ENCODE results near the gene PCDHGB6. TPM values are rescaled to one million over a fixed set of nuclear protein-coding genes. Genes with fewer than 3 reads are reported as not detected.
"Not testable (repeated sequence)": the region's sequence is repeated elsewhere in the genome, so short reads cannot be mapped to it uniquely, and the experiment has no call there.

PCDHGB6 gene
- total RNA-seq, 1 experiment from 2014 or later: 1.3 TPM

- in situ Hi-C loops (cut with HindIII; ENCODE audit: low pct_unique_long_range_greater_than_20kb, low sequenced_read_pairs): no loop called here
- no peak for DNase-seq (ENCODE audit: low read depth)
Measured at GRCh38 chr5:141384471-141385267, 23.2 kb upstream of the PCDHGB6 start.

GRCh38 chr5:141387557-141388311, 20.1 kb upstream of the PCDHGB6 start, which contains the start of gene PCDHGB4:
Gene PCDHGB4 (plus strand): TSS chr5:141387698. CDS start chr5:141387885, 187 bp downstream.
- in situ Hi-C loops (cut with HindIII; ENCODE audit: low pct_unique_long_range_greater_than_20kb, low sequenced_read_pairs); DNase-seq (ENCODE audit: low read depth): not testable (repeated sequence)

- no peak for DNase-seq (ENCODE audit: low read depth)
- in situ Hi-C loops (cut with HindIII; ENCODE audit: low pct_unique_long_range_greater_than_20kb, low sequenced_read_pairs): no loop called here
Measured at GRCh38 chr5:141388661-141389060, 19.2 kb upstream of the PCDHGB6 start.

- in situ Hi-C loops (cut with HindIII; ENCODE audit: low pct_unique_long_range_greater_than_20kb, low sequenced_read_pairs): no loop called here
- DNase-seq (ENCODE audit: low read depth): no peak
Measured at GRCh38 chr5:141389153-141390042, 18.4 kb upstream of the PCDHGB6 start.

- DNase-seq (ENCODE audit: low read depth): peak; percentile 4
- in situ Hi-C loops (cut with HindIII; ENCODE audit: low pct_unique_long_range_greater_than_20kb, low sequenced_read_pairs): no loop called here
Measured at GRCh38 chr5:141392429-141393198, 15.2 kb upstream of the PCDHGB6 start, which contains the start of gene PCDHGA8. Gene PCDHGA8 (plus strand): TSS chr5:141392633. CDS start chr5:141392814, 181 bp downstream.

- DNase-seq (ENCODE audit: low read depth): no peak
- in situ Hi-C loops (cut with HindIII; ENCODE audit: low pct_unique_long_range_greater_than_20kb, low sequenced_read_pairs): no loop called here
Measured at GRCh38 chr5:141393267-141393666, 14.6 kb upstream of the PCDHGB6 start.

- DNase-seq (ENCODE audit: low read depth); in situ Hi-C loops (cut with HindIII; ENCODE audit: low pct_unique_long_range_greater_than_20kb, low sequenced_read_pairs): not testable (repeated sequence)
Measured at GRCh38 chr5:141394401-141395187, 13.2 kb upstream of the PCDHGB6 start.

- in situ Hi-C loops (cut with HindIII; ENCODE audit: low pct_unique_long_range_greater_than_20kb, low sequenced_read_pairs); DNase-seq (ENCODE audit: low read depth): not testable (repeated sequence)
Measured at GRCh38 chr5:141397756-141398551, 9.9 kb upstream of the PCDHGB6 start, which contains the start of gene PCDHGB5. Gene PCDHGB5 (plus strand): TSS chr5:141397947. CDS start chr5:141398128, 181 bp downstream.

- no peak for DNase-seq (ENCODE audit: low read depth)
- in situ Hi-C loops (cut with HindIII; ENCODE audit: low pct_unique_long_range_greater_than_20kb, low sequenced_read_pairs): no loop called here
Measured at GRCh38 chr5:141398608-141399007, 9.2 kb upstream of the PCDHGB6 start.

- in situ Hi-C loops (cut with HindIII; ENCODE audit: low pct_unique_long_range_greater_than_20kb, low sequenced_read_pairs): no loop called here
- no peak for DNase-seq (ENCODE audit: low read depth)
Measured at GRCh38 chr5:141399555-141400258, 8.1 kb upstream of the PCDHGB6 start.

- no peak for DNase-seq (ENCODE audit: low read depth)
- in situ Hi-C loops (cut with HindIII; ENCODE audit: low pct_unique_long_range_greater_than_20kb, low sequenced_read_pairs): no loop called here
Measured at GRCh38 chr5:141402553-141403243, 5.1 kb upstream of the PCDHGB6 start, which contains the start of gene PCDHGA9. Gene PCDHGA9 (plus strand): TSS chr5:141402778. CDS start chr5:141402953, 175 bp downstream.

GRCh38 chr5:141403387-141403786, 4.4 kb upstream of the PCDHGB6 start:
- DNase-seq (ENCODE audit: low read depth): no peak
- in situ Hi-C loops (cut with HindIII; ENCODE audit: low pct_unique_long_range_greater_than_20kb, low sequenced_read_pairs): no loop called here

GRCh38 chr5:141409598-141410306, 1.9 kb downstream of the PCDHGB6 start:
- no peak for DNase-seq (ENCODE audit: low read depth)
- in situ Hi-C loops (cut with HindIII; ENCODE audit: low pct_unique_long_range_greater_than_20kb, low sequenced_read_pairs): no loop called here

GRCh38 chr5:141411575-141411974, 3.8 kb downstream of the PCDHGB6 start:
- no peak for DNase-seq (ENCODE audit: low read depth)
- in situ Hi-C loops (cut with HindIII; ENCODE audit: low pct_unique_long_range_greater_than_20kb, low sequenced_read_pairs): no loop called here
